SIG-M5 treated with dmso at 0.1 percent for 504 hours (cell line): ENCODE data around the gene DRC1.
"Not testable (repeated sequence)": the region's sequence is repeated elsewhere in the genome, so short reads cannot be mapped to it uniquely, and the experiment has no call there.

Experiments
- DNase-seq: peaks from one replicate; lab custom pipeline; 2025; ENCODE audit not compliant: unreplicated experiment; lab: John Stamatoyannopoulos, UW

DRC1 gene

DNA sequence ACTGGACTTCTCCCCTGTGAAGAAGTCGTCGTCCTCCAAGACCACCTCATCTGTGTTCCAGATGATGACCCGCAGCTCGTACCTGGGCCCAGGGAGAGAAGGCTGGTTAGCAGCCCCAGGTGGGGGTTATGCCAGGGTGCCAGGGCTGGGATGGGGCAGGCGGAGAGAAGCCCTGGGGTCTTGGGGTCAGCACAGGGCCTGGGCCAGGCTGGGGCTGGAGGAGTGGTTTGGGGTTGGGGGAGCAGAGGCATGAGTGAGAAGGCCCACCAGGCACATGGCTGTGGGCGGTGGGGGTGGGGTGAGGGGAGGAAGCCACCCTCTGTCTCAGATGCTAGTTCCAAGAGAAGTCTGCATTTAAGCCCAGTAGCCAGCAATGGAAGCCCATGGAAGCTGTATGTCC is 60.4 kb downstream of the DRC1 start:
- DNase-seq = no peak

DNA sequence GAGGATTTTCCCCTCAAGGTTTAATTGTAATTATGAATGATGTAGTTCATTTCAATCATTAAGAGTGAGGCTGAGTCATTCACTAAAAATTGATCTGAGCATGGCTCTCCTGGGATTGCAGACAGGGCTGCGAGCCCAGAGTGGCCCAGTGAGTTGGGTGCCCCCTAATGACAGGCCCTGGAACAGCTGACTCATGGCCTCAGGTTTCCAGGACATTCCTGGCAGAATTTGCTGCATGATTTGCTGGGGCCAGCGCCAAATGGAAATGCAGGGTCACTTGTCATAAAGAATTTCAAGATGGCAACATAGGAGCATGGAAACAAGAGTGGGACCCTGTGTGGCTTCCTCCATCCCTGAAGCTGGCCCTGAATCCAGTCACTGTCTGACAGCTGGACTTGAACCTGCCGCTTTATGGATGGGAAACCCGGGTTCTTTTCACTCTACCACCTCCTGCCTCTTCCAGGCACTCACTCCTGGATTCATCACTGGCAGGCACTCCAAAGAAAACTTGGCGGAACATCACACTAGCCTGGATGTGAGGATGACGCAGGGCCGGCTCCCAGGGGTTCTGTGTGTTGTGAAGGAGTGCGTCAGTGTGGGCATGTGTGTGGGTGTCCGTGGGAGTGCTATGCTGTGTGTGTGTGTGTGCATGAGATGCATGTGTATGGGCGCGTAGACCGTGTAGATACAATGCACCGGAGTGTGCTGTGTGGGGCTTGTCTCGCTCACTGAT is 61.0 kb downstream of the DRC1 start:
- peak; percentile 28 for DNase-seq

DNA sequence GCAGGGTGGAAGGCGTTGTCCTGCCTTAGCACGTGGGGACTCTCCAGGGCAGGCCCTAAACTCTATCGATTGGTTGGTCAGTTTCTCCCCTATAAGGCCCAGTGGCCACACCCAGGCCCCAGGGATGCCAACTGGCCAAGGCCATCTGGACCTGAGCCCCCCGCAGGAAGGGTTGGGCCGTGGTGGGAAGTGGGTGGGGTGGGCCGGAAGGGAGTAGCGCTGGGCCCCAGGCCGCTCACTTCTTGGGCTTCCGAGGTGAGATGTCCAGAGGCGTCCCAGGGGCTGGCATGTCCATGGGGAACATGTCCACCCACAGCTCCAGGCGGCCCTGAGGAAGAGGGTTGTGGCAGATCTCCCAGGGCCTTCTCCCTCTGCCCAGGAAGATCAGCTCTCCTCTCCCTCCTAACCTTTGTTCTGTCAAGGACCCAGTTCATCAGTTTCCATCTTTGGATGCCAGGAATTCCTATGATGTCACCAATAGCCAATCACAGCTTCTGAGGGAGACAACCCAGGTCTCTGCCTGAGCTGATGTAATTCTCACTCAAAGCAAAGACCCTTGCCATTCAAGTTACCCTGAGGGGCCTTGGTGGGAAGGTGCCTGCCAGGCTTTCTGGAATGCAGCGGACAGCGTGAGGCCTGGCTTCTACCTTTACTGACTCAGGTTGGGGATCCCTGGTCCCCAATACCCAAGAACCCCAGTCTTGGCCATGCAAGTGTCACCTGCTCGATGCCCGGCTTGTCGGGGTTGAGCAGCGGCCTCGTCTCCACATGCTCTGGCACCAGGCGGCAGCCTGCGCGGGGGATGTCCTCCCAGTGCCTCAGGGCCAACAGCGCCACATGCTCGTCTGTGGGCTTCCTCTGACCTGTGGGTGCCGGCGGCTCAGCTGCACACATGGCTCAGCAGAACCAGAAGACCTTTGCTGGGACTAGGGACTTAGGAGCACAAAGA is 61.8 kb downstream of the DRC1 start:
- no peak for DNase-seq

DNA sequence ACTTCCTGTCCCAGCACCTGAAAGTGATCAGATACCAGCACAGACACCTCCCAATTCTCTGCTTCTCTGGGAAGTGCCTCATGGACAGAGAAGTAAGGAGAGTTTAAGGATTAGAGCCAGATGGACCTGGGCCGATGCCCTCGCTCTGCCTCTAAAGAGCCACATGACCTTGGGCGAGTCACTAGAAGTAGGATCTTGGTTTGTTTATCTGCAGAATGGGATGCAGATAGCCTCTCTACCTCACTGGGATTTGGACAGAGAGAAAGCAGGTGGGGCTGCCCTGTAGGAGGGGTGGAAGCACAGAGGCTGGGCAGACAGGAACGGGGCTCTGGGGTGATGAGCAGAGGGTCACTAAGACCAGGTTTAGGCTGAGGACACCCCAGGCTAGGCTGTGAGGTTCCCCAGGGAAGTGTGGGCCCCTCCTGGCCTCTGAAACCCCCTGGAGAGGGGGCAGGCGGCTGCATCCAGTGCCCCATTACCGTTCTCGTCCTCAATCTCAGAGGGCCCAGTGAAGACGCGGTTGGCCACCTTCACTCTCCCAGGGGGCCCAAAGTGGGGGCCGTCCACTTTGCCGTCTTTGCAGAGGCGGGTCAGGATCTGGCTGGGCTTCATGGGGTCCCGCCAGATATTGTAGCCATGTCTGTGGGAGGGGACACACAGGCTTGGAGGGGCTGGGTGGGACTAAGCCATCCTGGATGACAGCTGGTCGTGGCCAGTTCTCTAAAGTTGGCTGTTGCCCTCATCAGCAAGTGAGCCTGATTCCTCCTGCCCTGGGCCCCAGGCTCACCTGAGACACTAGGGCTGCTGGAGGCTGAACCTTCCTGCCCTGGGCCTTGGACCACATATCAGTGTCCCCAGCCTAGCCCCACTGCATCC is 62.9 kb downstream of the DRC1 start:
- DNase-seq = no peak

DNA sequence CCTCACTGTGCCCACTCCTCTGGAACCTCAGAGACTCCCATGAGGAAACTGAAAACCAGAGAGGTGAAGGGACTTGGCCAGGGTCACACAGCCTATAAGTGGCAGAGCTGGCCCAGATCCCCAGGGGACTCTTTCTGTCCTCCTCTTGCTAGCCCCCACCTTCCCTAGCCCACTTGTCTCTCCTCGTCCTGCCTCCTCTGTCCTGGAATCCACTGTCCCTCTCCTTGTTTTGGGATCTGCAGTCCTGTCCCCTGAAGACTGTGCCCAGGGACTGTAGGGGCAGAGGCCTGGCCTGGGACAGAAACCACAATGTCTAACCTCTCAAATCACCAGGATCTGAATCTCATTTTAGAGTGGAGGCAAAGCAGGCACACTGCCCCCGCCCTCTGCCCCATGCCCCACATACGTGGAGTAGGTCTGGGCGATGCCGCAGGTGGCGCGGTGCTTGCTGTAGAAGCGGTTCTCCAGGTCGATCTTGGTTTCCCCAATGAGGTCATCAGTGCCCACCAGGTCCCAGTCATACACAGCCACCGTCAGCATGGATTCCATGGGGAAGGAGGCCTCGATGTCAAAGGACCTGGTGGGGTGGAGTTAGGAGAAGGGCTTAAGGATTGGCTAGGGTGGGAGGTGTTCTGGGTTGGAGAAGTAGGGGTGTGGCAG is 63.7 kb downstream of the DRC1 start:
- no peak for DNase-seq

DNA sequence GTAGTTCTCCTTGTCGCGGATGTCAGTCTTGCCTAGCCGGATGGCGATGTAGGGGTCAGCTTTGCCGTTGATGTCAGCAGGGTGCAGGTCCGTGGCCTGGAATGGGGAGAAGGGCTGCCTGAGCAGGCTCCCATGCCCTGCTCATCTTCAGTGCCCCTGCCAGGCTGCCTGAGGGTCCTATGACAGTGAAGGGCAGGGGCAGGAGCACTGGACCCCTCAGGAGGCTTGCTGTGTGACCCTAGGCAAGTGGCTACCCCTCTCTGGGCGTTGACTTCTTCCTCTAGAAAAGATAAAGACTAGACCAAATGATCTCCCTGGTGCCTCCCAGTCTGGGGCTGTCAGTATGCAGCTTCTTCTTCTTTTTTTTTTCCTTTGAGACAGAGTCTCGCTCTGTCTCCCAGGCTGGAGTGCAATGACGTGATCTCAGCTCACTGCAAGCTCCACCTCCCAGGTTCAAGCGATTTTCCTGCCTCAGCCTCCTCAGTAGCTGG is 64.3 kb downstream of the DRC1 start:
- no peak for DNase-seq

DNA sequence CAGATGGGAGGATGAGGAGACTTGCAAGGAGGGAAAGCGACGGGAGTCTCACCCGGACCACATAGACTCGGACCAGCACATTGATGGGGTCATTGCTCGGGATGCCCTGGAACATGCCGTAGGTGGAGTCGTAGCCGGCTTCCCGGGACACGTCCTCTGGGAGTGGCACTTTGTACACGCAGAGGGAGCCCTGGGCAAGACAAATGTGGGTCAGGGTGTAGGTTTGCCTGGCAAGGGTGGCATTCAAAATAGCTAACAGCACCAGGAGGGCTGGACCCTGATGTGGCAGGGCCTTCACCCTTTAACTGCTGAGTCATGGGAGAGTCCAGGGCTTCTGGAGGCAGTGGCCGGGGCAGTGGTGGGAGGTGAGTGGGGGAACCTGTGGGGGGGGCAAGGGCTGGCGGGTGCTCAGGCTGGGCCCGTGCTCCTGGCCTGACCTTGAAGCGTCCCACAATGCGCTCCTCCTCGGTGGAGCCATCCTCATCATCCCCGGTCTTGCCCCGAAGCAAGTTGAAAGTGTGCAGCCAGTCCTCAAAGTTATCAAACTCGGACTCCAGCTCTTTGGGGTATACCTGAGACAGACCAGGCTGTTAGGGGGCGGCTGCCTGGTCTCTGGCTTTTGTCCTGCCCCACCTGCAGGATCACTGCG is 65.1 kb downstream of the DRC1 start:
- DNase-seq = no peak

DNA sequence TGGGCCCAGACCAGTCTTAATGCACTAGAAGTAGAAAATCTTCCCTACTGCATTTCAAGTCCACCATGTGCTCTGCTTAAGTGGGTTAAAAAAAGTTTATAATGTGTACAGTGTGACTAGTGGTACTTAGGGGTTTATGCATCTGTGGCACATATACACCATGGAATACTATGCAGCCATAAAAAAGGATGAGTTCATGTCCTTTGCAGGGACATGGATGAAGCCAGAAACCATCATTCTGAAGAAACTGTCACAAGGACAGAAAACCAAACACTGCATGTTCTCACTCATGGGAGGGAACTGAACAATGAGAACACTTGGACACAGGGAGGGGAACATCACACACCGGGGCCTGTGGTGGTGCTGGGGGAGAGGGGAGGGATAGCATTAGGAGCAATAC is 66.8 kb downstream of the DRC1 start:
- not testable (repeated sequence) for DNase-seq

DNA sequence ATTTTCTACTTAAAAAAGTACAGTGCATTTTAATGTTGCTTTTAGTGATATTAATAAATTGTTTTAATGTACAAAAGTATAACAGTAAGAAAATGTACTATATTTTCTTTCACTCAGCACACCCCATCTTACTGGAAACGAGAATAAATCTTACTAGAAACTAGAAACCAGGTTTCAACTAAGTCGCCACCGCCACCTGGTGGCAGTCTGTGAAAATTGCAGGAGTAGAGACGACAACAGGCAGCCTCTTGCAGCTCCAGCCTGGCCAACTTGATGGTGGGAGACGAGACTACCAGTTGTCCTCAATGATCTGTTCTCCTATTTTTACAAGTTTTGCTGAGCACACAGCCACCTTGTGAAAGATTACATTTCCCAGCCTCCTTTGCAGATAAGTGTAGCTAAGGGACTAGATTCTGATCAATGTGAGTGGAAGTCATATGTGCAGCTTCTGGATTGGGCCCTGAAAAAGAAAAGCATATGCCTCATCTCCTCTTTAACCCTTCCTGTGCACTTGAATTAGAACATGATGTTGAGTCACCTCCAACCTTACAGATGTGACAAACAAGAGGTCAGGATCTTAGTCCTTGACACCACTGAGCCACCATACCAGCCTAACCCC is 67.5 kb downstream of the DRC1 start:
- peak; percentile 82 for DNase-seq

DNA sequence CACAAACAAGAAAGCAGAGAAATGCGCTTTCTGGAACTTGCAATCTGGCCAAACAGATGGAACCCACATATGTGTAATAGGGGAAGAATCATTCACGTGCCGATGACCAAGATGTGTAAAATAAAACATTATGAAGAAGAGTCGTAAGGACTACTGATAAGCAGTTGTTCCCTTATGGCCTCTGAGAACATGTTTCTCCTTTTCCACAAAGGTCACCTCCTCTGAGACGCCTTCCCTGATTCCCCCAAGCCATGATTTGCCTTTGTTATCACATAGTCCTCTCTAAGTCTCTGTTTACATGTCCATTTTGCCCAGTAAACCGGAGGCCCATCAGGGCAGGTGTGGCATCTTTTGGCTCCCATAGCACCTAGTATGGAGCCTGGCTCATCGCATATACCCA is 68.2 kb downstream of the DRC1 start:
- DNase-seq = no peak

DNA sequence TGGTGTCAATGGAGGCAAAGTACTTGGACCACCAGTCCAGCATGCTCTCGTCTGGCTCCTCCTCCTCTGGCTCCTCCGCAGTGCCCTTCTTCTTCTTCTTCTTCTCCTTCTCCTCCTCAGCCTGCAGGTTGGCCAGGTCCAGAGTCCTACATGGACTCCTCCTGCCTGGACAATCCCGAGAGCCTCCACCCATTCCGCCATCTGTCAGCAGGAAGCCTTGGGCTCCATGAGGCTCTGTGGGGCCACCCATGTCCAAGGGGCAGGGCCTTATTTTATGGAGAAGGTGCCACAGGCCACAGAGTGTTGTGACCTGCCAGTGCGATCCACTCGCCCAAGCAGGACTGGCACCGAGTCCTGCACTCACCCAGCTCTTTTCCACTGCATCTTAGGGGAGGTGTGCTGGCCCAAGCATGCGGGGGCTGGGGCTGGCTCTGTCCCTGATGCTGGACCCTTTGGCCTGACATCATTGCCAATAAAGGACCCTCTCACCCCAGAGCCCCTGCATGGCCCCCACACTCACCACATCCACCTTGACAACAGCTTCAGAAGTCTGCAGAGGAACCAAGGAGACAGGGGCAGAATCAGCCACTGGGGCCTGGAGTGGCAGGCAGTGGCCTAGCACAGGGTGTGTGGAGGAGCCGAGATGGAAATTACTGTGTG is 69.0 kb downstream of the DRC1 start:
- DNase-seq = no peak

DNA sequence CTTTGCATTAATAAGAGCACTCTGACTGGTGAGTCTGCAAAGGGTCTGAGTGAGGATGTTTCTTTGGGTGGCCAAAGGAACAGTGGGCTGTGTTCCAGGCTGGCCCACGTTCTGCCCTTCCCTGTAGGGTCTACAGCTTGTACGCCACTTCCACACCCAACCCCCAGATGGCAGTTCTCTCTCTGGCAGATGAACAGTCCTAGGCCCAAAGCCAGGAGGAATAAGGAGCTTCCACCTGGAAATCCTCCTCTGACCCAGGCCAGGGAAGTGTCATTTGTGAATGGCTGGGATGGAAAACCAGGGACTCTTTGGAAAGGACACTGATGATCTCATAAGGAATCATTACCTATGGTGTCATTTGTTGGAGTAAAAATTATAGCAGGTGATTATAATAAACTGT is 69.6 kb downstream of the DRC1 start:
- no peak for DNase-seq

DNA sequence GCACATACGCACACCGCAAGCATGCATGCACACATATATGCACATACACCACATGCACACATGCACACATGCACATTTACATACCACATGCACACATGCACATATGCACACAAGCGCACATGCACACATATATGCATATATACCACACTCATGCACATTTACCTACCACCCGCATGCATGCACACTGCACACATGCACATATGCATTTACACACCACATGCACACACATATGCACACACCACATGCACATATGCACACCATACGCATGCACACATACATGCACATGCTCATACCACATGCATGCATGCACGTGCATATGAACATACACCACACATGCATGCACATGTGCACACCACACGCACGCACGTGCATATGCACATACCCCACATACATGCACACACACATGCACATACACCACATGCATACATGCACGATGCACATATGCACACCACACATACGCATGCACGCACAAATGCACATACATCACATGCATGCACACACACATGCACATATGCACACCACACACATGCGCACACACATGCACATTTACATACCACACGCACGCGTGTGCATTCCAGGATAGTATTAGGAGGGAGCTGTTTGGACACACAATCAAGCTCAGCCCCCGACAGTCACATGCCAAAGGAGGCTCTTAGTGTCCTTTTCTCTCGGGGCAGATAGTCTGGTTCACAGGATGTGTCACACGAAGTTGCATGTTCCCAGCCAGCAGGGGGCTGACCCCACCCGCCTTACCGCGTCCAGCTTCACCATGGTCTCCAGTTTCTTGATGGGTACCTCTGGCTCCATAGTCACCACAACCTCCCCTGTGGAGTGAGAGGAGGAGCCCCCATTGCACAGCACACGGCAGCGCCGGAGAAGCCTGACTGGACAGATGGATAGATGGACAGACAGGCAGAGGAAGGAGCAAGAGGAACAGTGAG is 70.3 kb downstream of the DRC1 start:
- no peak for DNase-seq

DNA sequence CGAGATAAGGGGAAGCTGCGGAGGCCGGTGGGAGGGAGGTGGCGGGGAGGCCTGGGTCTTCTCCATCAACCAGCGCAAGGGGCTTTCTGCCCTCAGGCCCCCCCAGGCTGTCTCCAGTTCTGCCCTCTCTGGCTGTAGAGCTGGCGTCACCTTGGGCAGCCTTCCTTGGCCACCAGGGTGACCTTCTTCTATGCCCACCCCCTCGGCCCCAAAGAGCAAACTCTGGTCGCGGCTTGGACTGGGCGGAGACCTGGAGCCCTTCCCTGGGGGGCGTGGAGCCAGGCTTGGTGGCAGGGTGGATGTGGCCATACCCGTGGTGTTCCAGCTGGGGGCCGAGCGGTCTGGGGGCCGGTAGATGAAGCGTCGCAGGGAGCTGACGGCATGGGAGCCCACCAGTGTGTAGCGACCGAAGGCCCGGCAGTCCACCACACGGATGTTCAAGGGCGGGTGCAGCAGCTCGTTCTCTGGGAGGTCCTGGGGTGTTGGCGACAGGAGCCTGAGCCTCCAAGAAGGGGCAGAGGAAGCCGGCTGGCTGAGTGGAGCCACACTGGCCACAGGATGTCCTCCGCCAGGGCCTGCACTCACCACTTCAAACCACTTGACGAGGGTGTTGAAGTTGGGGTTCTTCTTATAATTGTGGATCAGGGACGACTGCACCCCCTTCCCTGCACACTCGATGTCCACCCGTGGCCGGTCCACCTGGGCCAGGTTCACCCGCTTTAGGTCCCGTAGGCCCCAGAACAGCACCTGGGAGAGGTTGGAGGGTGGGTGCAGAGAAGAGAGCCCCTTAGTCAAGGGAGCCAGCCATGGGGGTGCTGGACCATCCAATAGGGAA is 71.3 kb downstream of the DRC1 start:
- no peak for DNase-seq

DNA sequence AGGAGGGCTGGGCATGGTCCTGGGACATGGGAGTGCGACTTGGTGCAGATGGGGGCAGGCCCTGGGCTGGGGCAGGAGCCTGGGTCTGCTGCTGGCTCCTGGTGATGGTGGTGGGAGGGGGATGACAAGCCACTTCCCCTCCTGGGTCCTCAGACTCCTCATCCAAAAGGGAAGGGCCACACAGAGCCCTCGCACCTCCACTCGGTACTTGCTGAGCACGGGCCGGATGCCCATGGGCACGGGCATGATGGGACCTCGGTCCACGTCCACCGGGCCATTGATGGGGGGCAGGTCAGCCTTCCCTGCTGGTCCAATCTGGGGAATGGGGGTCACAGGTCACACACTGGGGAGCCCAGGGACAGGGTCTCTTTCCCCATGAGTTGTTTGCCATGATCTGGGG is 72.1 kb downstream of the DRC1 start:
- no peak for DNase-seq

DNA sequence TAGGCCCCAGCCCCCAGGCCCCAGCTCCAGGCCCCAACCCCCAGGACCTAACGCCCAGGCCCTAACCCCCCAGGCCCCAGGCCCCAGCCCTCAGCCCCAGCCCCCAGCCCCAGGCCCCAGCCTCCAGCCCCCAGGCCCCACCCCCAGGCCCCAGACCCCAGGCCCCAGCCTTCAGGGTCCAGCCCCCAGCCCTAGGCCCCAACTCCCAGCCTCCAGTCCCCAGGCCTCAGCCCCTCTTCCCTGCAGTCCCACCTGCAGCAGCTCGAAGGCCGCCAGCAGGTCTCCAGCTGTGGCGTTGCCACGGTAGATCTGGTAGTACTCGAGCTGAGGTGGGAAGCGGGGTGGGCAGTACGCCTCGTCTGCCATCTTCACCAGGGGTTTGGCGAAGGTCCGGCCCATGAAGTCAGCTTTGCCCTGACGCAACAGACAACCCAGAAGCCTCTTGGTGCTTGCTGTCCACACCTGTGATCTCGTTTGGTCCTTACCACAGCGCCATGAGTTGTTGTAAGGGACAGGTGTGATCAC is 72.6 kb downstream of the DRC1 start:
- no peak for DNase-seq

DNA sequence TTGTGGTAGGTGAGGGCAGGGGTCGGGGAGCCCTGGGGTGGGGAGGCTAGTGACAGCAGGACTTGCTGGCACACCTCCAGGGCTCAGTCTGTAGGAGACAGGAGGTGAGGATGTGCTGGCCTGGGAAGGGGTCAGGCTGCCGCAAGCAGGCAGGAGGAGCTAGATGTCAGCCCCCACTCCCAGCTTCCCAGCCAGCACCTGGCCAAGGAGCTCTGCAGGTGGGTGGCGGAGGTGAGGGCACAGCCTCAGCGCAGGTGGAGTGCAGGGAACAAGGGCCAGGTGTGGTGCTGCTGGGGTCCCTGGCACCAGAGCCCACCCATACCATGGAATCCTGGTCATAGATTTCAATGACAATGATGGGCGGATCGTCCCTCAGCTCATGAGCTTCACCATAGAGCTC is 73.3 kb downstream of the DRC1 start:
- DNase-seq = no peak
